ENCODE data around the gene NPM1.

Gene NPM1

GRCh38 chr5:171425596-171426244 is 38.1 kb downstream of the NPM1 start:
- Histone ChIP-seq H3K4me2 (ENCODE audit: low read length) (no peak overlapping the region), H3K4me1 (ENCODE audit: low read length) (no peaks in the 10 kb centered on the region), H3K36me3 (replicated peaks; ENCODE audit: low read depth, low read length) (no peaks in the 10 kb centered on the region), H3K4me3 (ENCODE audit: low read length) (no peak overlapping the region), H3K9ac (ENCODE audit: low read length) (no peak overlapping the region), H3K9me3 (ENCODE audit: insufficient read depth, low read length) (no peaks in the 10 kb centered on the region), H3K79me2 (ENCODE audit: low read length) (no peaks in the 10 kb centered on the region), H4K20me1 (ENCODE audit: insufficient read depth, low read length) (no peaks in the 10 kb centered on the region; the same call in 1 of the 2 replicates), H2AFZ (ENCODE audit: low read depth, low read length) (no peak overlapping the region), H3K27me3 (ENCODE audit: low read depth, low read length) (no peaks in the 10 kb centered on the region), H3K27ac (ENCODE audit: low read length) (no peak overlapping the region)
- no peak for TF ChIP-seq CTCF (IDR thresholded peaks at IDR 0.05; ENCODE audit: low read depth, low read length)
- TF ChIP-seq EZH2phosphoT487 (IDR thresholded peaks at IDR 0.05; ENCODE audit: low read depth): no peak

GRCh38 chr5:171426266-171426665 is 38.6 kb downstream of the NPM1 start:
- Histone ChIP-seq H3K4me2 (ENCODE audit: low read length) (no peak overlapping the region), H4K20me1 (ENCODE audit: insufficient read depth, low read length) (no peaks in the 10 kb centered on the region; the same call in 1 of the 2 replicates), H3K4me3 (ENCODE audit: low read length) (no peak overlapping the region), H3K27ac (ENCODE audit: low read length) (no peak overlapping the region), H3K9ac (ENCODE audit: low read length) (no peak overlapping the region), H3K79me2 (ENCODE audit: low read length) (no peaks in the 10 kb centered on the region), H3K27me3 (ENCODE audit: low read depth, low read length) (no peaks in the 10 kb centered on the region), H2AFZ (ENCODE audit: low read depth, low read length) (no peak overlapping the region), H3K36me3 (replicated peaks; ENCODE audit: low read depth, low read length) (no peaks in the 10 kb centered on the region), H3K9me3 (ENCODE audit: insufficient read depth, low read length) (no peaks in the 10 kb centered on the region), H3K4me1 (ENCODE audit: low read length) (no peaks in the 10 kb centered on the region)
- TF ChIP-seq CTCF (IDR thresholded peaks at IDR 0.05; ENCODE audit: low read depth, low read length) (no peak), EZH2phosphoT487 (IDR thresholded peaks at IDR 0.05; ENCODE audit: low read depth) (no peak)

- Histone ChIP-seq H3K27me3 (ENCODE audit: low read depth, low read length) (no peaks in the 10 kb centered on the region), H4K20me1 (ENCODE audit: insufficient read depth, low read length) (no peaks in the 10 kb centered on the region; the same call in 1 of the 2 replicates), H3K27ac (ENCODE audit: low read length) (no peak overlapping the region), H3K9ac (ENCODE audit: low read length) (no peak overlapping the region), H3K79me2 (ENCODE audit: low read length) (no peaks in the 10 kb centered on the region), H3K4me1 (ENCODE audit: low read length) (no peaks in the 10 kb centered on the region), H3K4me2 (ENCODE audit: low read length) (no peak overlapping the region), H2AFZ (ENCODE audit: low read depth, low read length) (no peak overlapping the region), H3K36me3 (replicated peaks; ENCODE audit: low read depth, low read length) (no peaks in the 10 kb centered on the region), H3K4me3 (ENCODE audit: low read length) (no peak overlapping the region), H3K9me3 (ENCODE audit: insufficient read depth, low read length) (no peaks in the 10 kb centered on the region)
- TF ChIP-seq CTCF (IDR thresholded peaks at IDR 0.05; ENCODE audit: low read depth, low read length): no peak
- TF ChIP-seq EZH2phosphoT487 (IDR thresholded peaks at IDR 0.05; ENCODE audit: low read depth): no peak
Measured at GRCh38 chr5:171426680-171427079, 39.0 kb downstream of the NPM1 start.

GRCh38 chr5:171427318-171428167 is 39.9 kb downstream of the NPM1 start:
- H3K36me3 ChIP-seq (replicated peaks; ENCODE audit: low read depth, low read length): no peaks in the 10 kb centered on the region
- no peaks in the 10 kb centered on the region for H3K9me3 ChIP-seq (ENCODE audit: insufficient read depth, low read length)
- H3K27ac ChIP-seq (ENCODE audit: low read length): no peak overlapping the region
- H3K4me3 ChIP-seq (ENCODE audit: low read length): no peak overlapping the region
- H3K27me3 ChIP-seq (ENCODE audit: low read depth, low read length): no peaks in the 10 kb centered on the region
- no peaks in the 10 kb centered on the region for H3K79me2 ChIP-seq (ENCODE audit: low read length)
- H3K9ac ChIP-seq (ENCODE audit: low read length): no peak overlapping the region
- H3K4me1 ChIP-seq (ENCODE audit: low read length): no peaks in the 10 kb centered on the region
- H4K20me1 ChIP-seq (ENCODE audit: insufficient read depth, low read length): no peaks in the 10 kb centered on the region; the same call in 1 of the 2 replicates
- TF ChIP-seq CTCF (IDR thresholded peaks at IDR 0.05; ENCODE audit: low read depth, low read length) (no peak), EZH2phosphoT487 (IDR thresholded peaks at IDR 0.05; ENCODE audit: low read depth) (no peak)
- H3K4me2 ChIP-seq (ENCODE audit: low read length): no peak overlapping the region
- H2AFZ ChIP-seq (ENCODE audit: low read depth, low read length): no peak overlapping the region
